ENCODE results near the gene MEIS3. TPM values are rescaled to one million over a fixed set of nuclear protein-coding genes. Genes with fewer than 3 reads are reported as not detected.

MEIS3 gene
- total RNA-seq, 1 donor from 2014 or later: 2.7 TPM

- H3K4me1 Mint-ChIP-seq (ENCODE audit: unreplicated experiment): peaks cover 1% of the 10 kb centered on the region
- H3K27ac Mint-ChIP-seq (ENCODE audit: unreplicated experiment): no peak overlapping the region
- no peak overlapping the region for H3K4me3 Mint-ChIP-seq (ENCODE audit: unreplicated experiment)
- DNase-seq (ENCODE audit: low spot score): no peak
- H3K27me3 Mint-ChIP-seq (ENCODE audit: unreplicated experiment): peaks cover 6% of the 10 kb centered on the region
- no peak for TF ChIP-seq CTCF (IDR thresholded peaks at IDR 0.05; ENCODE audit: unreplicated experiment)
- H3K9me3 Mint-ChIP-seq (ENCODE audit: unreplicated experiment): no peaks in the 10 kb centered on the region
- peaks cover 9% of the 10 kb centered on the region for H3K36me3 Mint-ChIP-seq (ENCODE audit: low read depth, unreplicated experiment)
Observed at GRCh38 chr19:47411101-47411500, 8.2 kb downstream of the MEIS3 start.

- peaks cover 5% of the 10 kb centered on the region for H3K4me1 Mint-ChIP-seq (ENCODE audit: unreplicated experiment)
- H3K4me3 Mint-ChIP-seq (ENCODE audit: unreplicated experiment): no peak overlapping the region
- no peak overlapping the region for H3K27ac Mint-ChIP-seq (ENCODE audit: unreplicated experiment)
- peaks cover 8% of the 10 kb centered on the region for H3K27me3 Mint-ChIP-seq (ENCODE audit: unreplicated experiment)
- H3K36me3 Mint-ChIP-seq (ENCODE audit: low read depth, unreplicated experiment): peaks cover 8% of the 10 kb centered on the region
- no peaks in the 10 kb centered on the region for H3K9me3 Mint-ChIP-seq (ENCODE audit: unreplicated experiment)
- TF ChIP-seq CTCF (IDR thresholded peaks at IDR 0.05; ENCODE audit: unreplicated experiment): no peak
- no peak for DNase-seq (ENCODE audit: low spot score)
Observed at GRCh38 chr19:47408156-47408938, 11.0 kb downstream of the MEIS3 start.

- TF ChIP-seq CTCF (IDR thresholded peaks at IDR 0.05; ENCODE audit: unreplicated experiment): no peak
Observed at GRCh38 chr19:47407417-47407774, 11.9 kb downstream of the MEIS3 start.

GRCh38 chr19:47406711-47407416, 12.5 kb downstream of the MEIS3 start:
- Mint-ChIP-seq H3K27me3 (ENCODE audit: unreplicated experiment) (peaks cover 8% of the 10 kb centered on the region), H3K9me3 (ENCODE audit: unreplicated experiment) (no peaks in the 10 kb centered on the region), H3K4me3 (ENCODE audit: unreplicated experiment) (no peak overlapping the region), H3K36me3 (ENCODE audit: low read depth, unreplicated experiment) (peaks cover 8% of the 10 kb centered on the region), H3K4me1 (ENCODE audit: unreplicated experiment) (peaks cover 5% of the 10 kb centered on the region), H3K27ac (ENCODE audit: unreplicated experiment) (no peak overlapping the region)
- peak; percentile 76 for DNase-seq (ENCODE audit: low spot score)
- no peak for TF ChIP-seq CTCF (IDR thresholded peaks at IDR 0.05; ENCODE audit: unreplicated experiment)

More at GRCh38 chr19:47407417-47407774, 11.9 kb downstream of the MEIS3 start:
- H3K27ac Mint-ChIP-seq (ENCODE audit: unreplicated experiment): no peak overlapping the region
- no peaks in the 10 kb centered on the region for H3K9me3 Mint-ChIP-seq (ENCODE audit: unreplicated experiment)
- peaks cover 5% of the 10 kb centered on the region for H3K4me1 Mint-ChIP-seq (ENCODE audit: unreplicated experiment)
- no peak overlapping the region for H3K4me3 Mint-ChIP-seq (ENCODE audit: unreplicated experiment)
- peaks cover 8% of the 10 kb centered on the region for H3K27me3 Mint-ChIP-seq (ENCODE audit: unreplicated experiment)
- no peak for DNase-seq (ENCODE audit: low spot score)
- peaks cover 8% of the 10 kb centered on the region for H3K36me3 Mint-ChIP-seq (ENCODE audit: low read depth, unreplicated experiment)

Measured in endothelial cell (in vitro differentiated cells).